K562 (cell line): Measurements from ENCODE around the gene RNF175. TPM values are rescaled to one million over a fixed set of nuclear protein-coding genes. Genes with fewer than 3 reads are reported as not detected.

ENCODE experiments used
- ATAC-seq: fragments of 200-7000 bp; cut with Tn5 transposase; 3 replicates; pipeline ENCODE4 v1.9.1; 2020; ENCODE audit warnings: moderate library complexity
- BruUV-seq: library from RNA; stranded (reverse); fragments of 400-500 nt; replicated peaks from 2 replicates; lab custom pipeline; 2021; lab: Mats Ljungman, UMichigan
- CTCF ChIA-PET: fragments of 300-600 bp; formaldehyde crosslinking; extraction: SDS; loops from one replicate; lab custom pipeline; 2021; ENCODE audit warnings: low intra/inter-chr PET ratio; lab: Yijun Ruan, JAX
- POLR2A ChIA-PET: fragments of 300-600, 350-650 bp; sonication (Branson Sonifier 250); formaldehyde crosslinking; extraction: SDS; loops from one replicate; lab custom pipeline; 2021; ENCODE audit warnings: antibody characterized with exemption, inconsistent platforms; lab: Yijun Ruan, JAX
- DNase-seq, 4 experiments: peaks; one replicate each; pipeline versions ENCODE4 v3.0.0 to v3.0.0-alpha.2; 2011 to 2018; ENCODE audit warnings: low spot score in 3 of 4, mixed read lengths in 3 of 4; ENCODE audit errors: extremely low read depth in 1 of 4
- FAIRE-seq: peaks from 2 replicates; lab custom pipeline; 2011; peaks lifted over from hg19 to GRCh38; lab: Jason Lieb, UNC
- H2AFZ ChIP-seq: 2 replicates; pipeline ENCODE4 v1.6.0; 2011; ENCODE audit warnings: low read depth, low read length, control low read depth, inconsistent platforms
- H3K27ac ChIP-seq: fragments of 200-600 bp; 3 replicates; pipeline ENCODE4 v1.8.0; 2011; ENCODE audit warnings: low read depth, mild to moderate bottlenecking, control low read depth, inconsistent platforms, low read length, moderate library complexity, mixed read lengths; ENCODE audit errors: extremely low read depth
- H3K27me3 ChIP-seq, 2 experiments: fragments of 300-600 bp in 1 of 2; 2 replicates in 1 of 2; 3 replicates in 1 of 2; pipeline versions ENCODE4 v1.6.0 to v1.8.0; 2011; ENCODE audit warnings: inconsistent platforms in 2 of 2, low read length in 2 of 2, mild to moderate bottlenecking in 1 of 2, mixed read lengths in 1 of 2, moderate library complexity in 1 of 2; ENCODE audit not compliant: control insufficient read depth in 2 of 2, insufficient read depth in 2 of 2
- H3K36me3 ChIP-seq: fragments of 300-600 bp; 3 replicates; pipeline ENCODE4 v1.8.0; 2011; ENCODE audit warnings: mild to moderate bottlenecking, low read length, inconsistent platforms; ENCODE audit not compliant: control insufficient read depth, insufficient read depth
- H3K4me1 ChIP-seq, 2 experiments: fragments of 200-600 bp in 1 of 2; replicated peaks in 1 of 2; 2 replicates in 1 of 2; 3 replicates in 1 of 2; pipeline versions ENCODE4 v1.5.1 to v1.8.0; 2011; ENCODE audit warnings: inconsistent platforms in 2 of 2, low read length in 2 of 2, mild to moderate bottlenecking in 1 of 2, mixed read lengths in 1 of 2, moderate library complexity in 1 of 2; ENCODE audit not compliant: control insufficient read depth in 2 of 2, insufficient read depth in 2 of 2
- H3K4me2 ChIP-seq: 2 replicates; pipeline ENCODE4 v1.6.1; 2011; ENCODE audit warnings: low read length, control low read depth, inconsistent platforms, mixed read lengths; ENCODE audit not compliant: insufficient read depth
- H3K4me3 ChIP-seq: fragments of 200-600 bp; sonication (generic), shearing (Covaris generic); 2 replicates; pipeline ENCODE4 v1.5.1; 2016; ENCODE audit warnings: control low read depth, inconsistent platforms
- H3K79me2 ChIP-seq: fragments of 200-600 bp; 3 replicates; pipeline ENCODE4 v1.8.0; 2011; ENCODE audit warnings: low read length, inconsistent platforms; ENCODE audit not compliant: control insufficient read depth, insufficient read depth
- H3K9ac ChIP-seq, 2 experiments: 2 replicates each; pipeline versions ENCODE4 v1.6.0 to v1.6.1; 2011; ENCODE audit warnings: low read depth in 2 of 2, low read length in 2 of 2, control low read depth in 1 of 2, inconsistent platforms in 1 of 2, mild to moderate bottlenecking in 1 of 2, mixed read lengths in 1 of 2; ENCODE audit not compliant: insufficient read depth in 1 of 2
- H3K9me1 ChIP-seq: one replicate; pipeline ENCODE4 v1.6.0; 2011; ENCODE audit warnings: inconsistent platforms, mild to moderate bottlenecking, low read length, moderate library complexity; ENCODE audit not compliant: control insufficient read depth, insufficient read depth
- H3K9me3 ChIP-seq: replicated peaks from 2 replicates; pipeline ENCODE4 v1.5.1; 2011; ENCODE audit warnings: low read depth, low read length, inconsistent platforms; ENCODE audit not compliant: control insufficient read depth, insufficient read depth
- H4K20me1 ChIP-seq: replicated peaks from 2 replicates; pipeline ENCODE4 v1.6.1; 2011; ENCODE audit warnings: low read length, inconsistent platforms, mixed read lengths; ENCODE audit not compliant: control insufficient read depth, insufficient read depth
- ATF4 ChIP-seq: fragments of 450-650 bp; formaldehyde crosslinking; IDR thresholded peaks from 2 replicates; pipeline ENCODE4 v1.4.0; 2022; ENCODE audit warnings: mild to moderate bottlenecking, moderate library complexity
- BCLAF1 ChIP-seq, 2 experiments: fragments of 450-650 bp in 1 of 2; IDR thresholded peaks; 2 replicates each; pipeline ENCODE4 v1.6.1; 2011 to 2017; ENCODE audit warnings: low read depth in 2 of 2, antibody characterized with exemption in 1 of 2, borderline replicate concordance in 1 of 2, low read length in 1 of 2, mild to moderate bottlenecking in 1 of 2, mixed read lengths in 1 of 2; ENCODE audit not compliant: control insufficient read depth in 1 of 2
- BDP1 ChIP-seq: IDR thresholded peaks from 3 replicates; pipeline ENCODE4 v1.6.1; 2011; ENCODE audit not compliant: insufficient read length, insufficient read depth
- DDX20 ChIP-seq: fragments of 450-650 bp; IDR thresholded peaks from 2 replicates; pipeline ENCODE4 v1.6.1; 2016; ENCODE audit warnings: missing genetic modification characterization, low read depth, mild to moderate bottlenecking, missing compliant biosample characterization, moderate library complexity
- ETS2 ChIP-seq: IDR thresholded peaks from 2 replicates; pipeline ENCODE4 v1.6.1; 2016; ENCODE audit warnings: borderline replicate concordance, missing genetic modification characterization, mild to moderate bottlenecking, moderate library complexity, missing compliant biosample characterization; ENCODE audit not compliant: poor library complexity, severe bottlenecking
- ETV6 ChIP-seq, 3 experiments: fragments of 150-350 bp in 1 of 3; sonication (generic) in 1 of 3; formaldehyde crosslinking in 1 of 3; IDR thresholded peaks; 2 replicates each; pipeline versions ENCODE4 v1.6.1 to v1.8.0; 2014 to 2022; ENCODE audit warnings: borderline replicate concordance in 2 of 3, low read depth in 2 of 3, antibody characterized with exemption in 1 of 3, low read length in 1 of 3, mild to moderate bottlenecking in 1 of 3, missing genetic modification reagents in 1 of 3
- LEF1 ChIP-seq: fragments of 450-650 bp; IDR thresholded peaks from 2 replicates; pipeline ENCODE4 v1.6.1; 2016; ENCODE audit warnings: mild to moderate bottlenecking
- MBD2 ChIP-seq: sonication (generic); IDR thresholded peaks from 2 replicates; pipeline ENCODE4 v1.6.1; 2016; ENCODE audit warnings: low read depth, borderline replicate concordance
- MCM2 ChIP-seq: fragments of 450-650 bp; IDR thresholded peaks from 2 replicates; pipeline ENCODE4 v1.6.1; 2017; ENCODE audit warnings: low read depth, mild to moderate bottlenecking
- NFATC3 ChIP-seq: fragments of 450-650 bp; IDR thresholded peaks from 2 replicates; pipeline ENCODE4 v1.6.1; 2017; ENCODE audit warnings: mild to moderate bottlenecking
- SAFB ChIP-seq: fragments of 200-400 bp; formaldehyde crosslinking; IDR thresholded peaks from 2 replicates; pipeline ENCODE4 v1.6.1; 2017; ENCODE audit warnings: low read depth, low read length, borderline replicate concordance
- ZNF134 ChIP-seq: fragments of 250-450 bp; sonication (Bioruptor Pico); conservative IDR thresholded peaks from 2 replicates; pipeline ENCODE4 v1.4.0; 2020
- ZNF436 ChIP-seq: fragments of 250-450, 450-650 bp; sonication (Bioruptor Pico); formaldehyde crosslinking; IDR thresholded peaks from 2 replicates; pipeline ENCODE4 v1.7.0; 2020; ENCODE audit warnings: mild to moderate bottlenecking
- ZNF778 ChIP-seq: fragments of 450-650 bp; formaldehyde crosslinking; IDR thresholded peaks from 2 replicates; pipeline ENCODE4 v1.4.0; 2020; ENCODE audit warnings: mild to moderate bottlenecking, moderate library complexity
- WGBS: fragments of 100-300 bp; shearing (Covaris generic); methylation state at CpG from one replicate; pipeline ENCODE4 v1.1.6; 2016; ENCODE audit warnings: low coverage, mixed read lengths; ENCODE audit not compliant: insufficient coverage; ENCODE audit errors: missing lambda C conversion rate; 5-methylcytosine and 5-hydroxymethylcytosine counted together
- in situ Hi-C: fragments of 300-500 bp; cut with MboI; formaldehyde crosslinking; loops from 4 replicates; pipeline ENCODE4 v1.15.0; 2018; ENCODE audit warnings: inconsistent platforms, mixed read lengths
- intact Hi-C: fragments of 100-400 bp; cut with micrococcal nuclease; formaldehyde crosslinking; loops from 2 replicates; pipeline ENCODE4 v1.14.2; 2022
- polyA plus RNA-seq, 8 experiments: library from polyadenylated mRNA; depleted of rRNA in 4 of 8; stranded (reverse) in 5 of 8; unstranded in 3 of 8; fragments of >200 nt; fragmentation: Nextera tagmentation in 2 of 8; fragmentation: Illumina TruSeq in 1 of 8; extraction: Ambion mirVana in 2 of 8; extraction: Trizol in 1 of 8; gene quantifications; 2 replicates each; pipeline versions ENCODE4 v1.2.1 to v1.2.3, GENCODE V29; 2011 to 2014; ENCODE audit warnings: inconsistent platforms in 1 of 8, missing spikeins in 1 of 8
- total RNA-seq, 7 experiments: library from RNA; depleted of rRNA in 6 of 7; stranded (reverse); fragments of >200 nt in 6 of 7; fragmentation: Illumina TruSeq in 2 of 7; extraction: Trizol in 2 of 7; gene quantifications; 2 replicates each; pipeline versions ENCODE4 v1.2.1 to v1.2.3, GENCODE V29; 2011 to 2021; ENCODE audit warnings: low replicate concordance in 1 of 7

RNF175 gene
- total and polyA plus RNA-seq, 9 of the 15 experiments (the other 6 are each of a cell fraction or from before 2014, with no cell fraction given) = not detected

- Histone ChIP-seq H3K27ac (no peak overlapping the region), H3K9me1 (no peaks in the 10 kb centered on the region), H3K9me3 (no peaks in the 10 kb centered on the region), H3K4me3 (no peak overlapping the region), H4K20me1 (no peaks in the 10 kb centered on the region), H3K4me2 (no peak overlapping the region), H3K4me1 (no peaks in the 10 kb centered on the region), H3K79me2 (no peaks in the 10 kb centered on the region), H3K9ac (no peak overlapping the region), H2AFZ (no peak overlapping the region), H3K27me3 (no peaks in the 10 kb centered on the region; a peak in 1 of 5 replicates), H3K36me3 (no peaks in the 10 kb centered on the region)
- intact Hi-C loops (no loop called here), in situ Hi-C loops (no loop called here)
- FAIRE-seq = no peak
- ChIA-PET POLR2A (no interaction called here), CTCF (no interaction called here)
- ATAC-seq = no peak
- BruUV-seq = no TSS peak
- DNase-seq = no peak
- 0% methylated on average over 2 of the region's 2 CpGs for WGBS
- TF ChIP-seq ETS2 (no peak), ETV6 (IDR thresholded peaks at IDR 0.05; ENCODE audit: borderline replicate concordance in 1 of 2, low read depth in 2 of 2, low read length in 1 of 2) (no peak), ETV6 (CRISPR knock-in tag; IDR thresholded peaks at IDR 0.05; ENCODE audit: borderline replicate concordance) (no peak), DDX20 (no peak), MBD2 (no peak), ATF4 (CRISPR knock-in tag) (no peak), MCM2 (no peak), ZNF436 (CRISPR knock-in tag) (no peak), BDP1 (no peak), LEF1 (no peak), SAFB (no peak), ZNF778 (CRISPR knock-in tag) (no peak), ZNF134 (CRISPR knock-in tag) (no peak), BCLAF1 (IDR thresholded peaks at IDR 0.05; ENCODE audit: borderline replicate concordance in 1 of 2, control insufficient read depth in 1 of 2, low read depth in 2 of 2, low read length in 1 of 2) (no peak), NFATC3 (no peak)
Observed at GRCh38 chr4:153713866-153714646, 45.8 kb downstream of the RNF175 start.
